BLaER1 treated with 17β-estradiol and CSF1 and Interleukin-3, amounts not matched to agents 10 nM and 100 nM (cell line): ENCODE results near the gene MYO6.
"Not testable (repeated sequence)": the region's sequence is repeated elsewhere in the genome, so short reads cannot be mapped to it uniquely, and the experiment has no call there.

Source experiments
- H3K27ac ChIP-seq, 11 experiments: shearing (Covaris generic); formaldehyde crosslinking; 2 replicates each; pipeline ENCODE4 v1.8.1; 2022
- H3K27me3 ChIP-seq, 11 experiments: shearing (Covaris generic); formaldehyde crosslinking; 2 replicates each; pipeline ENCODE4 v1.8.1; 2022
- H3K36me3 ChIP-seq, 11 experiments: shearing (Covaris generic); formaldehyde crosslinking; 2 replicates each; pipeline ENCODE4 v1.8.1; 2022
- H3K4me1 ChIP-seq, 10 experiments: shearing (Covaris generic); formaldehyde crosslinking; 2 replicates each; pipeline ENCODE4 v1.8.1; 2022
- H3K4me2 ChIP-seq, 11 experiments: shearing (Covaris generic); formaldehyde crosslinking; 2 replicates each; pipeline ENCODE4 v1.8.1; 2022
- H3K4me3 ChIP-seq, 10 experiments: shearing (Covaris generic); formaldehyde crosslinking; 2 replicates each; pipeline ENCODE4 v1.8.1; 2022
- H3K9ac ChIP-seq, 11 experiments: shearing (Covaris generic); formaldehyde crosslinking; 2 replicates each; pipeline ENCODE4 v1.8.1; 2022
- H3K9me3 ChIP-seq, 11 experiments: shearing (Covaris generic); formaldehyde crosslinking; replicated peaks in 1 of 11; 2 replicates each; pipeline ENCODE4 v1.8.1; 2022
- H4K20me1 ChIP-seq, 11 experiments: shearing (Covaris generic); formaldehyde crosslinking; 2 replicates each; pipeline ENCODE4 v1.8.1; 2022
- Cebpa-rat ChIP-seq, 11 experiments: shearing (Covaris generic); IDR thresholded peaks; 2 replicates each; pipeline ENCODE4 v1.8.1; 2022

The MYO6 gene

GRCh38 chr6:75893058-75893775 lies 144.2 kb downstream of the MYO6 start:
- H3K36me3 ChIP-seq = no peaks in the 10 kb centered on the region
- no peaks in the 10 kb centered on the region for H4K20me1 ChIP-seq
- H3K4me1 ChIP-seq = no peaks in the 10 kb centered on the region
- no peaks in the 10 kb centered on the region for H3K9me3 ChIP-seq
- no peak overlapping the region for H3K27ac ChIP-seq
- 0 out of 22 replicates have a peak overlapping the region, but pooled peaks of 1 of the 11 experiments have one; percentile 37 for H3K4me2 ChIP-seq
- no peak for TF ChIP-seq Cebpa-rat (IDR thresholded peaks at IDR 0.05)
- no peak overlapping the region for H3K9ac ChIP-seq
- H3K4me3 ChIP-seq = no peak overlapping the region
- no peaks in the 10 kb centered on the region for H3K27me3 ChIP-seq

- Histone ChIP-seq H3K36me3 (no peaks in the 10 kb centered on the region), H3K9me3 (no peaks in the 10 kb centered on the region), H3K9ac (no peak overlapping the region), H3K4me3 (no peak overlapping the region), H4K20me1 (no peaks in the 10 kb centered on the region), H3K27me3 (no peaks in the 10 kb centered on the region), H3K4me2 (no peak overlapping the region), H3K27ac (no peak overlapping the region), H3K4me1 (no peaks in the 10 kb centered on the region)
- TF ChIP-seq Cebpa-rat (IDR thresholded peaks at IDR 0.05) = no peak
Measured at GRCh38 chr6:75893776-75894152, 144.7 kb downstream of the MYO6 start.

- Histone ChIP-seq H3K4me3 (no peak overlapping the region), H3K27me3 (no peaks in the 10 kb centered on the region), H3K9ac (no peak overlapping the region), H3K9me3 (no peaks in the 10 kb centered on the region), H3K4me2 (no peak overlapping the region), H4K20me1 (no peaks in the 10 kb centered on the region), H3K27ac (no peak overlapping the region), H3K36me3 (no peaks in the 10 kb centered on the region), H3K4me1 (no peaks in the 10 kb centered on the region)
- TF ChIP-seq Cebpa-rat (IDR thresholded peaks at IDR 0.05) = no peak
Measured at GRCh38 chr6:75896526-75896925, 147.5 kb downstream of the MYO6 start.

GRCh38 chr6:75900216-75900615 lies 151.2 kb downstream of the MYO6 start:
- not testable (repeated sequence) for H3K4me2 ChIP-seq, H3K27me3 ChIP-seq, H3K4me3 ChIP-seq, H3K9ac ChIP-seq, H3K9me3 ChIP-seq, H4K20me1 ChIP-seq, H3K27ac ChIP-seq, H3K36me3 ChIP-seq, H3K4me1 ChIP-seq

GRCh38 chr6:75905129-75905528 lies 156.1 kb downstream of the MYO6 start:
- H3K27me3 ChIP-seq, H3K4me1 ChIP-seq, H3K4me2 ChIP-seq, H3K4me3 ChIP-seq, H3K36me3 ChIP-seq, H4K20me1 ChIP-seq, H3K9ac ChIP-seq, H3K27ac ChIP-seq, H3K9me3 ChIP-seq: not testable (repeated sequence)

- Histone ChIP-seq H3K4me1 (no peaks in the 10 kb centered on the region), H4K20me1 (no peaks in the 10 kb centered on the region), H3K4me2 (no peak overlapping the region), H3K4me3 (no peak overlapping the region), H3K9ac (no peak overlapping the region), H3K27ac (no peak overlapping the region), H3K36me3 (no peaks in the 10 kb centered on the region), H3K27me3 (no peaks in the 10 kb centered on the region), H3K9me3 (no peaks in the 10 kb centered on the region)
- no peak for TF ChIP-seq Cebpa-rat (IDR thresholded peaks at IDR 0.05)
Measured at GRCh38 chr6:75906871-75907270, 157.8 kb downstream of the MYO6 start.

GRCh38 chr6:75907444-75907843 lies 158.4 kb downstream of the MYO6 start:
- no peaks in the 10 kb centered on the region for H3K4me1 ChIP-seq
- H4K20me1 ChIP-seq = no peaks in the 10 kb centered on the region
- H3K4me2 ChIP-seq = no peak overlapping the region
- no peaks in the 10 kb centered on the region for H3K27me3 ChIP-seq
- no peak overlapping the region for H3K4me3 ChIP-seq
- H3K9me3 ChIP-seq = no peaks in the 10 kb centered on the region
- H3K9ac ChIP-seq = no peak overlapping the region
- no peak for TF ChIP-seq Cebpa-rat (IDR thresholded peaks at IDR 0.05)
- H3K27ac ChIP-seq = no peak overlapping the region
- no peaks in the 10 kb centered on the region for H3K36me3 ChIP-seq

GRCh38 chr6:75913040-75913439 lies 164.0 kb downstream of the MYO6 start:
- no peak for TF ChIP-seq Cebpa-rat (IDR thresholded peaks at IDR 0.05)
- H3K27ac ChIP-seq = no peak overlapping the region
- H3K4me2 ChIP-seq = no peak overlapping the region
- no peaks in the 10 kb centered on the region for H3K9me3 ChIP-seq
- H3K4me3 ChIP-seq = no peak overlapping the region
- no peak overlapping the region for H3K9ac ChIP-seq
- H3K27me3 ChIP-seq = no peaks in the 10 kb centered on the region
- H3K36me3 ChIP-seq = no peaks in the 10 kb centered on the region
- no peaks in the 10 kb centered on the region for H4K20me1 ChIP-seq
- H3K4me1 ChIP-seq = no peaks in the 10 kb centered on the region

- no peak for TF ChIP-seq Cebpa-rat (IDR thresholded peaks at IDR 0.05)
- H3K36me3 ChIP-seq = no peaks in the 10 kb centered on the region
- H3K9me3 ChIP-seq = no peaks in the 10 kb centered on the region
- peaks cover 0 to 17% (median 0%) of the 10 kb centered on the region in 10 experiments; a peak in 6 of 20 replicates for H3K4me1 ChIP-seq
- no peak overlapping the region for H3K27ac ChIP-seq
- no peaks in the 10 kb centered on the region for H3K27me3 ChIP-seq
- no peak overlapping the region for H3K9ac ChIP-seq
- no peaks in the 10 kb centered on the region for H4K20me1 ChIP-seq
- no peak overlapping the region for H3K4me2 ChIP-seq
- H3K4me3 ChIP-seq = no peak overlapping the region
Measured at GRCh38 chr6:75922226-75922625, 173.2 kb downstream of the MYO6 start.

GRCh38 chr6:75926293-75927168 lies 177.5 kb downstream of the MYO6 start:
- Histone ChIP-seq H3K4me2 (peak overlapping the region in 2 of 11 experiments; percentile 12 to 14; a peak in 4 of 22 replicates), H3K9me3 (no peaks in the 10 kb centered on the region), H3K4me3 (no peak overlapping the region), H4K20me1 (no peaks in the 10 kb centered on the region), H3K36me3 (no peaks in the 10 kb centered on the region), H3K27ac (no peak overlapping the region), H3K27me3 (no peaks in the 10 kb centered on the region), H3K9ac (no peak overlapping the region), H3K4me1 (peaks cover 0 to 17% (median 0%) of the 10 kb centered on the region in 10 experiments; a peak in 6 of 20 replicates)
- TF ChIP-seq Cebpa-rat (IDR thresholded peaks at IDR 0.05) = no peak
